HG03457 (cell line): ENCODE data around the gene SLC6A6.

ENCODE experiments used
- ATAC-seq: cut with Tn5 transposase; IDR thresholded peaks from one replicate; pipeline ENCODE4 v1.9.1; 2021; ENCODE audit warnings: moderate number of reproducible peaks; ENCODE audit not compliant: unreplicated experiment

Gene SLC6A6

GRCh38 chr3:14464141-14464465 is 61.7 kb downstream of the SLC6A6 start:
- no peak for ATAC-seq

GRCh38 chr3:14464521-14464920 is 62.1 kb downstream of the SLC6A6 start:
- no peak for ATAC-seq

GRCh38 chr3:14465425-14465824 is 63.0 kb downstream of the SLC6A6 start:
- ATAC-seq = no peak

GRCh38 chr3:14466179-14466903 is 63.9 kb downstream of the SLC6A6 start:
- ATAC-seq = no peak

GRCh38 chr3:14467814-14468620 is 65.6 kb downstream of the SLC6A6 start:
- no peak for ATAC-seq

- ATAC-seq = no peak
These were observed 66.2 kb downstream of the SLC6A6 start for GRCh38 chr3:14468621-14468981.

GRCh38 chr3:14470461-14470860 is 68.1 kb downstream of the SLC6A6 start:
- ATAC-seq = no peak

DNA sequence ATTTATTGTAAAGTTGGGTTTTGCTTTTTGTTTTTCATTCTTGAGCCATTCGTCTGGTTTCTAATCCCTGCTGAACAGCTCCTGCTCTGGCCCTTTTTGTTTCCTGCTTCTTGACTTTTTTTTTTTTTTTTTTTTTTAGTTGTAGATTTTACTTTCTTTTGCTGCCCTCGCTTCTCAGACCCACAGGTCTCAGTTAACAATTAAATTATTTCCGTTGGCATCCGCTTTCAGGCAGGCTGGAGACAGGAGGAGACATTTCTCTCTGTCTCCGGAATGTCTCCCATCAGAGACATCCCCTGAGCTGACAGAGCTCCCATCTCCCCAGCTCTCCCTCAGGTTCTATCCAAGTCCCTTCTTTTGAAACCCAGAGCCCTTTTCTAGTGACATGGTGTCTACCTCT is 68.6 kb downstream of the SLC6A6 start:
- no peak for ATAC-seq

DNA sequence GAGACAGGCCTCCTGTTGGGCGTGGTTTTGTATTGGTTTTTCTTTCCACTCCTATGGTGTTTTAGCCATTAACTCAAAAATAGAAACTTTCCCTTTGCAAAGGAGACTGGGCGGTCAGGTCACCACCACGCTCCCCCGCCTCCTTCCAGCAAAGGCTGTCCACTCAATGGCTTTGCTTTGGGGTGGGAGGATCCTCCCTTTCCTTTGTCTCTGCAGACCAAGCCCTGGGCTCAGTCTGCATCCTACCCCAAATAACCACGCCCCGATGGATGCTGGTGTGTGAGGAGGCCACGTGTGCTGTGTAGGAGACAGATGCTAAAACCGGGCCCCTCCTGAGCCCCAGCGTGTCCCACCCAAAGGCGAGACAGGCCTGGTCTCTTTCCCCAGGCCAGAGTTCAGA is 69.3 kb downstream of the SLC6A6 start:
- ATAC-seq = no peak

DNA sequence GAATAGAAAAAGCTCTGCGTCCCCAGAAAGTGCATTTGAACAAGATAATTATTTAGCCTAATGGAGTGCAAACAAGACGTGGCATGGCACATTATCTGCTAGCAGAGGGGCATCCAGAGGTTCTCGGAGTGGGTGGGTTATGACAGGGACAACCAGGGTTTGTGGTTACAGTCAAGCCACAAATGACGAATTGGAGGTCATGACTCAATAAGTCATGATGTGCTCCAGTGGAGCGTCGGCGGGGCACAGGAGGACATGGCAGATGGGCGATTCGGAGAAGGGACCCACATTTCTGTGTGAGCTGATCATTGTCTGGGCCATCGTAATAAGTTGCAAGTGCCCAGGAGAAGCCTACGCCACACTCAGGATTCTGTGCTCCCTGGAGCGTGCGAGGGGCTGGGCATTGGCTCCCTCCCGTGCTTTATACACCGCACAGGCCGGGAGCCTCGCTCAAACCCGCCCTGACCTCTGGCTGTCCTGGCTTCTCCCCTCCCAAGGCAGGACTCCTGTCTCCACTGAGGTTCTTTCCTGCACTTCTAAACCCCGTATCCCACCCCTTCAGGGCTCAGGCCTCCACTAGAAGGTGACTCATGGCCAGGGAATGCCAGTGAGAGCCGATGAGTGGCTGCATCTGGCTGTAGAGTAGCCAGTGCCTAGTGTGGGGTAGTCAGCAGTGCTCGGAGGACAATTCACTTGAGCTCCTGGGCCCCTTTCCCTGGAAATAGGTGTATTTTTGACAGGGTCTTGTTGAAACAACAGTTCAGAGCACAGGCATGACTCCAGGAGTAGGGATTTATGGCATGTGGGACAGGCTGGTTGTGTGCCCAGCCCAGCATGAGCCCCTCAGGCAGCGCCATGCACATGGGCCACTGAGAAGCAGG is 70.3 kb downstream of the SLC6A6 start:
- no peak for ATAC-seq

DNA sequence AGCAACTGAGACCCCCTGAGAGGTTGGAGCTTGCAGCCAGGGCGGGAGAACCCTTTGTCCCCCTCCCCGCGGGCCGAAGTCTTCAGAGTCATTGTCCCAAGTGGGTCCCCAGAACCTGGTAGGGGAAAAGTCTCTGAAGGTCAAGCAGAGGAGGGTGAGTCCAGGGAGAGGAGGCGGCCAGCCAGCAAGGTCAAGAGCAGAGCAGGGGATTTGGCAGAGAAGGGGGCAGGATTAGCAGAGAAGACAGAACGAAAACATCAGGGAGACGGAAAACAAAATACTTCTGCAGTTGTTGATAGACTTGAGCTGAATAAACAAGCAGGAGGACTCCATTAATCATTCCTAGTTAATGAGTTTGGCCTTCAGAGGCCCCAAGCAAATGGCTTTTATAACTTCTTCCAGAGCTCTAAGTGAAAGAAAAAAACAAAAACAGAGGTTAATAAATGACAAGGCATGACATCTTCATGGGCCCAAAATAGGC is 71.0 kb downstream of the SLC6A6 start:
- ATAC-seq = no peak

DNA sequence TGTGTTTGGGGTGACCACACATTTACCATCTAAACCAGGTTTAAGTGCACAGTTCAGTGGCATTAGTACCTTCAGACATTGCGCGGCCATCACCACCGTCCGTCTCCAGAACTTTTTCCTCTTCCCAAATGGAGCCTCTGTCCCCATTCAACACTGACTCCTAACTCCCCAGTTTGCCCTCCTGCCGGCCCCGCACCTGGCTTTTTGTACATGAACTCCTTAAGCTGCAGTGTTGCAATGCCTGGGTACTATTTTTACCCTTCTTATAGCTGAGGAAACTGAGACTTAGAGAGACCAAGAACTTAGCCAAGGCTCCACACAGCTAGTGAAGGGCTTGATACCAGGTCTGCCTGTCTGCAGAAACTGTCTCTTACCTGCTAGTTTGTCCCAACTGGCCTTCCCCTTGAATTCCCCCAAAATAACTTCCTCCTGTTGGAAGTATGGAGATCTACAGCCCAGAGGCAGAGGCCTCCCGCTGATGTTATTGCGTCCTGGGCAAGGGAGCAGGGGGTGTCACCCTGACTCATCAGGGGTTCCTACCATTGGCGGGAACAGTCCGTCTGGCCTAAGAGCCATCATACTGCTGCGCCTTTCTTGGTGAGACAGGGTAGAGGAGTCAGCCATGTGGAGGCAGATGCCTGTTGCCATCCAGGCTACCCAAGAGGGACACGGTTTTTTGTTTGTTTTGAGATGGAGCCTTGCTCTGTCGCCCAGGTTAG is 72.1 kb downstream of the SLC6A6 start:
- ATAC-seq = no peak

GRCh38 chr3:14475621-14476020 is 73.2 kb downstream of the SLC6A6 start:
- no peak for ATAC-seq

DNA sequence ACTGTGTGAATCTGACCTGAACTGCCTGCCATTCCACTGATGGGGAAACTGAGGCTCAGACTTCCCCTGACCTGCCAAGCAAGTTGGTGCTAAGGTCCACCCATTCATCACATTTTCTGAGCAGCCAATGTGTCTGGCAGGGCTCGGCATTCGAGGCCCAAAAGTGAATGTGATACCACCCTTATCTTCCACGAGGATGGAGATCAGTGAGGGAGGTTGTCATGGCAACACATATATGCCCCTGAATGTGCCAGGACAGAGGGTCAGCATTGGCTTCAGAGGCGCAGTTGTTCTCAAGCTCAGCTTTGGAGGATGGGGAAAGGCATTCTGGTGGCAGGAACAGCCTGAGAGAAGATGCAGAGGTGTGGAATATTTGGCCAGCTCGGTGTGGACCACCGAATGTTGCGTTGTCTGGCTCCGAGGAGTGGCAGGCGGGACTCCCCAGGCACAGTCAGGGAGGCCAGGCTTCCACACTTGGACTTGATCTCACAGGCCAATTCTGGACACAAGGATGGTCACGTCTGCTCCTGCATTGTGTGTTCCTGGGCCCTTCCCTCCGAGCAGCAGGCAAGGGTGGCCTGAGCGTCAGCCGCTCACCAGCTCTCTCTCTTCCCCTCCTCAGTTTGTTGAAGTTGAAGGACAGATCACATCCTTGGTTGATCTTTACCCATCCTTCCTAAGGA is 74.3 kb downstream of the SLC6A6 start:
- no peak for ATAC-seq

DNA sequence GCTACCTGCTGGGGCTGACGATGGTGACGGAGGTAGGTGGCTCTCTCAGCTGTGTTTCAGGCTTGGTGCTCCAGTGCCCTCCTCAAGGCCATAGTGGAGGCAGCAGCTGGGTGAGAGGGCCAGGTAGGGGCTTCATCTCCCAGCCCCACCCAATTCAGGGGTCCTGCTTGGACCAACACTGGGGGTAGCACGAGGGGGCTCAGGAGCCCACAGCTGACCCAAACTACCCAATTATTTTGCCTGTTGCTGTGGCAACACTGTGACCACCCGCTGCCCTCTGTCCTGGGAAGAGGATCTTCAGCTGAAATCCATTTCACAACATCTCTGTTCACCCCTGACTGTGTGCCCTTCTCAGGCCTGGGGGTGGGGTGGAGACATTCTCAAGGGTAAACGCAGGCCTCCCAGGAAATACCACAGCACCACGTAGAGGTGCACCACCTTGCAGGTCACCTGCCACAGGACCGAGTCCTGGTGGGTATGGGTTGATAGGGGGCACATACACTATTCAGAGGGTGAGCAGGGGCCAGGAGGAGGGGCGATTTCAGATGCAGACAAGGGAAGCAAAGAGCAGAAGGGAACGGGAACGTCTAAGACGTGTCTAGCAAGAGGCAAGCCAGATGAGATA is 75.0 kb downstream of the SLC6A6 start:
- no peak for ATAC-seq

GRCh38 chr3:14478956-14479550 is 76.6 kb downstream of the SLC6A6 start:
- no peak for ATAC-seq

- ATAC-seq = no peak
These were observed 77.2 kb downstream of the SLC6A6 start for GRCh38 chr3:14479591-14479990.

- no peak for ATAC-seq
These were observed 78.0 kb downstream of the SLC6A6 start for GRCh38 chr3:14480207-14481017.
